ENCODE data around the gene KRTAP16-1.

KRTAP16-1 gene

DNA sequence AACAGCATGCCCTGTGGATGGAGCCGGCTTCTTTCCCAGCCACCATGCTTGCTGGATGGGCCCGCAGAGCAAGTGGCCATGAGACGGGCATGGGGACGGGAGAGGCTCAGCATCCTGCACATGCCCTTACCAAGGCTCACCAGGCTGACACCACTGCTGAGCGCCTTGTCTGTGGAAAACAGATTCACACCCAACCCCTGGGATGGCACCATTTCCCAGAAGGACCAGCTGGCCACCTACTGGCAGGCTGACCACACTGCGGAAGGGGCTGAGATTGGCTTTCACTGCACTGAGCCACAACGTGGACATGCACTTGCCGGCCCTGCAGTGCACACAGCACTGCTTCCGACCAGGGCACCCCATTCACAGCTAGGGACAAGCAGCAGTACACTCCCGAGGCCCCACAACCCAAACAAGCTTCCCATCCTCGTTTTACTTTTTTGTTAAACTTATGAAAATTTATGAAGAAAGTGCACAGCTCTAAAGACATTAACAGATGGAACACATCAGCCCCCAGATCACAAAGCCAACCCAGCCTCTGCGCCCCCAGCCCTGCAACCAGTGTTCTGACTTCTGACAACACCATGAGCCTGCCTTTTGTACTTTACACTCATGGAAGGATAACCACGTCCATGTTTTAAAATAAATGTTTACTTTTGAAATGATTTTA, 20.3 kb upstream of the KRTAP16-1 start:
- DNase-seq, result peak; percentile 66

- DNase-seq, result no peak
Measured at GRCh38 chr17:41328207-41328606, 19.1 kb upstream of the KRTAP16-1 start.

GRCh38 chr17:41327411-41328120, 18.5 kb upstream of the KRTAP16-1 start:
- no peak for DNase-seq

- peak; percentile 9 for DNase-seq
Measured at GRCh38 chr17:41326173-41327145, 17.4 kb upstream of the KRTAP16-1 start.

GRCh38 chr17:41325611-41326010, 16.5 kb upstream of the KRTAP16-1 start:
- DNase-seq, result no peak

GRCh38 chr17:41325126-41325525, 16.0 kb upstream of the KRTAP16-1 start:
- no peak for DNase-seq

DNA sequence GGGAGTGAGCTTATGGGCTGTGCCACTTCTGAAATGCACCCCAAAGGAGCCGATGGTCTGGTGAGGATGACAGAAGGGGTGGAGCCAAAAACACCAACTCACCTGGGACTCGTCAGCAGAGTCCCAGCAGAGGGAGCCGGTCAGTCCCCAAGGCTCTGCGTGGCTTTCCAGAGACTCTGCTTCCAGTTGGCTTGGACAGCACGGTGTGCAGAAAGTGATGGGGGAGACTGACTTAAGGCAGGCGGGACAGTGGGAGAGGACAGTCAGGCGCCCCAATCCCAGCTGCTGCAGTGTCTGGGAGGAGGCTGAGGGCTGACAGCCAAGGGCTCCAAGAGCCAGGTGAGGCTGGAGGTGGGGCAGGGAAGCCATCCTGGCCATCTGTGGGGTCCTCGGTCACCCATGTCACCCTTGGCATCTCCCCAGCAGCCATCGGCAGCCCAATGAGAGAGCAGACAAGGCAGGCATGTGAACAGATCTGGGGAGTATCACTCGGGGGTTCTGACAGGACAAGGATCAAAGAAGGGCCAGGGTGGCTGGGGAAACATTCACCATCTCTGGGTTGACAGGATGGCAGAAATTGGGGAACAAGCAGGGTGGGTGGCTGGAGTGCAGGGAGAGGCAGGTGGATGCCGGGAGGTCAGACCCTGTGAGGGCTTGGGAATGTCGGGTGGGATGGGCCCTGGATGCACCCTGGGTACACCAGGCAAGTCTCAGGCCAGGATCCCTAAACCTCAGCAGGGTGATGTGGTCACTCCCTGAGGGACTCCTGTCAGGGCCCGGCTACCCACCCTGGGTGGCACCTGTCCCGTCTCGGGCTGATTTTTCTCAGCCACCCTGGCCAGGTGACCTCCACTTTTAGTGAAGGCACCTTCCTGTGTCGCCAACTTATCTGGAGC, 15.3 kb upstream of the KRTAP16-1 start:
- no peak for DNase-seq

DNA sequence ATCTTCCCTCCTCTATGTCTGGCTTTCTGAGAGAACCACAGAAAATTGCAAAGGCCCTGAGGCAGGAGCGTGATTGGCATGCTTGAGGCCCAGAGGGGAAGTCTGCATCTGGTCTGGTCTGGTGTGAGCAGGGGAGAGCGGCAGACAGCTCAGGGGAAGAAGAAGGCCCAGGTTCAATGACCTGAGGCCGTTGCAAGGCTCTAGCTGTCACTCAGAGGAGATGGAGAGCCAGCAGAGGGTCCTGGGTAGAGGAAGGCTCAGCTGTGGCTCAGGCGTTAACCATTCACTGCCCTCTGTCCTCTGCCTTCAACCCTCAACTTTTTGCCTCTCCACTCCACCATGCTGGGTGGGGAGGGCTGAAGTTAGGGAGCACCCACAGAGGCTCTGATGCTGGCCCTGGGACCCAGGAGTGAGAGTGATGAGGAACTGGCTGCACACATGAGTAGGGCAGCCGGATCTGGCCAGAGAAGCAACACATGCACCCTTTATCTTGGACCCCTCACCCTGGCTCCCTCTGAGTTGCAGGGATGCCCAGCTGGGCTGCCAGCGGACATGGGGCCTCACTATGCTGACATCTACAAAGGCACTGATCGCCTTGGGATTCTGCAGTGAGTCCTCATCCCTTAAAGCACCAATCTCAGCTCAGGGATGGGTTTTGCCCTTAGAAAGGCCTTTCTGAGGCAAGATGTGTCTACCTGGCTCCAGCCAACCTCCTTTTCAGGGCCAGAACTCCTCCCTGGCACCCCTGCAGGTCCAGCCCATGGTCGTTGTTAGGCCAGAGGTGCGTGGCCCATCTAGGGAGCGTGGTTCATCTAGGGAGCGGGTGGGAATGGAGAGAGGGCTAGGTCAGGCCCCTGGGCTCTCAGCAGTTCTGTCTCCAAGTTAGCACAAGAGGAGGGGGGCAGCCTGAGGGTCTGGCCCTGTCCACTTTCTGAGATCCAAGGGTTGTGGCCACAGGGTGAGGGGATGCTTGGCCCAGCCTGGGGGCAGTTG, 14.1 kb upstream of the KRTAP16-1 start:
- no peak for DNase-seq

- DNase-seq, result peak; percentile 68
Measured at GRCh38 chr17:41322094-41322902, 13.2 kb upstream of the KRTAP16-1 start.

- DNase-seq, result no peak
Measured at GRCh38 chr17:41318231-41318630, 9.1 kb upstream of the KRTAP16-1 start.

DNA sequence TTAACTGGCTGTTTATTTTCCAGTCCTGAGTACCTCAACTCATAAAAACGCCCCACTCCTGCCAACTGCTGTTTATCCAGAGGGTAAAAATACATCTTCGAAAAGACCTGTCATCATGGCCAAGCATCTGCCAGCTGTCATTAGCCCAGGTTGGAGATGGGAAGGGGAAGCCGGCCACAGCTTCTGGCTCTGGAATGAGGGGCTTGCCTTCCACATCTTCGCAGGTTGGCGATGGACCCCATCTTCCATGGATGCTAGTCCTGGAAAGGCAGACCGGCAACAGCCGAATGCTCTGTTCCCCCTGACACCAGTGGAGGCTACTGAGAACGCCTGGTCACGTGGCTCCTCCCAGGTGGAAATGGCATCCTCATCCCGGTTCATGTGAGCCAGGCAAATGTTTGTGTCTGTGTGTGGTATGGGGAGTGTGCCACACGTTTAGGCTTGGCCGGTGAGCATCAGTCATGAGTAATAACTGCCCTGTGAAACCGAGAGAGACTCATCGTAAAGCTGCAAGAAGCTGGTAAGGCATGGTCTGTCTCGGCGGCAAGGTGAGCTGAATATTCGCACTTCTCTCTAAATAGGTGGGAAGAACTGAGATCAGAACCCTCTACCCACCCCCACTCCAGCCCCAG, 6.8 kb upstream of the KRTAP16-1 start:
- DNase-seq, result no peak

DNA sequence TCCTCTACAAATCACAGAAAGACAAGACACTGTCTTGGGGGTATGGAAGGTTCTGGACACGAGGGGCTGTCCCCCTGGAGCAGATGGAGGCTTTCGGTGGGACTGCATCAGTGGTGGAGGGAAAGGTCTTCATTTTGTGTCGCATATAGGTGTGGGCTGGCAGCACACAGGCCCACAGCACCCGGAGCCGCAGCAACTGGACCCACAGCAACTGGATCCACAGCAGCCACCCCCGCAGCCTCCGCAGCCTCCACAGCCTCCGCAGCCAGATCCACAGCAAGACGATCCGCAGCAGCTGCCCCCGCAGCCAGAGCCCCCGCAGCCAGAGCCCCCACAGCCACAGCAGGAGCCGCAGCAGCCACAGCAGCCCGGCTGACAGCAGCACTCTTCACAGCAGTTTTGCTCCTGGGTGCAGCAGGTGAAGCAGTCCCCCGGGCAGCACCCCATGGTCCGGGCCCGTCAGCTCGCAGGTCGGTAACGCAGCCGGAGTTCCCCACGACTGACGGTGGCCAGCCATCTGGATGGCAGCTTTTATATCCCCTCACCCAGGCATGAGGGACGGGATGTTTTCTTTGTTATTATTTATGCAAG, 6.2 kb upstream of the KRTAP16-1 start, which contains the start of gene KRTAP17-1:
TSS of gene KRTAP17-1 (minus strand) at position 507 of the 591 bp plus-strand sequence. CDS start at position 447, 60 bp downstream.
- DNase-seq, result no peak

DNA sequence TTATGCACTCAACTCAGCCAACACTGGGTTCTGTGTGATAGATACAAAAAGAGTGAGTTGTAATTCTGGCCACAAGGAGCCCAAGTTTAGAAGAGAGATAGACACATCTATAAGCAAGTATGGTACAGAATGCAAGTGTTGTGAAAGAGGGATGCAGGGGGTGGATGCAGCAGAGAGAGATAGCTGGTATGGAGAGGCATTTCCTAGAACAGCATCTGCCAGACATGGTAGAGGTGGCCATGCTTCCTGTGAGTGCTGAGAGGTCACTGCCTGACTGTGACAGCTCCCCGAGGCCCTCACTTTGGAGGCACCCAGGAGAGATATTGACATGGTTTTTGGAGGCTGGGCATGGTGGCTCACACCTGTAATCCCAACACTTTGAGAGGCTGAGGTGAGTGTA, 2.0 kb upstream of the KRTAP16-1 start:
- no peak for DNase-seq

- DNase-seq, result peak; percentile 64
Measured at GRCh38 chr17:41308251-41308917, 725 bp downstream of the KRTAP16-1 start.

GRCh38 chr17:41307647-41308046, 1.5 kb downstream of the KRTAP16-1 start:
- DNase-seq, result no peak

DNA sequence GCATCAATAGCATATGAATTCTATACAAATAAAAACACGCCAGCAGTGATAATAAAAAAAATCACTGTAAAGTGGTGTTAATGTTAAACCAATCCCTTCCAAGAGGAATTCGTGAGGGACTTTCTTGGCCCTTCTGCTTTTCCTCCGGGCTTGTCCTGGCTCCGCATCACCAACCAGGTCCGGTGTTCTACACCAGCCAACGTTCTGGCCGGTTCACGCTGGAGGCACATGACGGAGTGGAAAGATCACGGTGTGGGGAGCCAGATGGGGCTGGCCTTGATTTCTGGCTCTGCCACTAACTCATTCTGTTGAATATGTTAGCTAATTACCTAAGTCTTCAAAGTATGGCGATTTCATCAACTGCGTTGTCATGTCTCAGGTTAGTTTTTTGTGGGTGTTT, 5.0 kb downstream of the KRTAP16-1 start:
- no peak for DNase-seq

GRCh38 chr17:41302981-41303380, 6.1 kb downstream of the KRTAP16-1 start:
- DNase-seq, result no peak

All from hematopoietic multipotent progenitor cell treated with erythropoietin and hydrocortisone succinate and interleukin-3 and kit ligand, for 6 days (in vitro differentiated cells).